GM19025 (cell line): ENCODE measurements around the gene LRRC4.

Source experiments
- ATAC-seq: cut with Tn5 transposase; IDR thresholded peaks from one replicate; pipeline ENCODE4 v1.9.1; 2021; ENCODE audit warnings: mild to moderate bottlenecking, low read depth, moderate library complexity; ENCODE audit not compliant: unreplicated experiment

The LRRC4 gene

DNA sequence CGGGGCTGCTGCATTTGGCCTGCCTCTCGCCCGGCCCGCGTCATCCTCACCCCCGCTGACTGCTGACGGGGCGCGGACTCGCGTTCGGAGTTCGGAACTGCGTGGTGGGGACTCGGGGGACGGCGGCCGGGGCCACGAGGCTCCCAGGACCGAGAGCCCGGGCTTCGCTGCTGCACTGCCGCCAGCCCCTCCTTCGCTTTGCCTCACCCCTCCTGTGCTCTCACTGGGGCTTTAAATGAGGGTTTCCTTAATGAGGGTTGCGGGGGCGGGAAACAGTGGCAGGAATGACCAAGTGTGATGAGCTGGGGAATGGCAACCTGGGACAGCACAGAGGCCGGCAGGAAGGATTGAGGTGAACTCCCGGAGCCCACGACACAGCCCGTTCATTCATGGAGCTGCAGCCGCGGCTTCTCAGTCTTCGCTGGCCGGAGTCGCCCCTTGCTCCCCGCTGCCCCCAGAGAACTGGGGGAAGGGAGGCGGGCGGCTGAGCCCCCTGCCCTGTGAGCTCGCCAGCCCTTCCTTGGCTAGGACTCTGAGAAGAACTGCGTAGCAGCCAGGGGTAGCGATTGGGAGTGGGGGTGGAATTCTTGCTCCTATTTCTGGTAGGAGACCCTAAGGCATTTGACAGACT, 1.5 kb upstream of the LRRC4 start:
- ATAC-seq: no peak

DNA sequence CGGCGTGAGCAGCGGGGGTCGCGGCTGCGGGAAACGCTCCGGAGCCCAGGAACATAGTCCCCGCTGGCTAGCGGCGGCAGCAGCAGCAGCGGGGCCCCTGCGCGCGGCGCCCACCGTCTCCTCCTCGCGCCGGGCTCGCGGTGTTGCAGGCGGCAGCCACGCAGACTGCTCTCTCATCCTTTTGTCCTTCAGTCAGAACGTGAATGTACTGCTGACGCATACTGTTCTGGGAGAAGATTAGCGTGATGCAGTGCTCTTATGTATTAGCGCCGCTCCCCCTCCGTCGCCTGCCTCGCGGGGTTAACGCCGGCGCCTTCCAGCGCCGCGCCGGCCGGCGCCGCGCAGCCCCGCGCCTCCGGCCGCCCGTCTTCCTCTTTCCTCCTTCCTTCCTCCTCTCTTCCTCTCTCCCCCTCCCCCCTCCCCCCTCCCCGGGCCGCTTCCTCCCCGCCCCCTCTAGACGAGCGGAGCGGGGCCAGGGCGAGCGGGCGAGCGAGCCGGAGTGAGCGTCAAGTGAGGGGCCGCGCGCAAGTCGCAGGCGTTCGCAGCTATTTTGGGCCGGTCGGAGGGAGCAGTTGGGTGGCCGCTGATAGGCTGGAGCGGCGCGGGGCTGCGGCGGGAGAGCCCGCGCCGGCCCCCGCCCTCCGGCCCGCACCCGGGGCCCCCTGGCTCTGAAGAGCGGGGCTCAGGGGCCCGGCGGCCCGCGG, 816 bp upstream of the LRRC4 start:
- peak; percentile 35 for ATAC-seq

DNA sequence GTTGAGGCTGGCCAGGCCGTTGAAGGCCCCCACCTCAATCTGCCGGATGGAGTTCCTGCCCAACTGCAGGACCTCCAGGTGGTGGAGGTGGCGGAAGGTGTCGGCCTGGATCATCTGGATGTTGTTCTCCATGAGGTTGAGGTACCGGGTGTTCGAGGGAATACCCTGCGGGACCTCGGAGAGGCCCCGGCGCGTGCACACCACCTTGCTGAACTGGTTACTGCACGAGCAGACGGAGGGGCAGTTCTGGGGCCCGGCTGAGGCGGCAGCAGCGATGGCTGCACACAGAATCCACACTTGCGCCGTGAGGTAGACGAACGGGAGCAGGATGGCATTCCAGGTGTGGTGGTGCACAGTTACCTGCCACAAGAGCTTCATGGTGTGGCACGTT, 979 bp downstream of the LRRC4 start:
- no peak for ATAC-seq

DNA sequence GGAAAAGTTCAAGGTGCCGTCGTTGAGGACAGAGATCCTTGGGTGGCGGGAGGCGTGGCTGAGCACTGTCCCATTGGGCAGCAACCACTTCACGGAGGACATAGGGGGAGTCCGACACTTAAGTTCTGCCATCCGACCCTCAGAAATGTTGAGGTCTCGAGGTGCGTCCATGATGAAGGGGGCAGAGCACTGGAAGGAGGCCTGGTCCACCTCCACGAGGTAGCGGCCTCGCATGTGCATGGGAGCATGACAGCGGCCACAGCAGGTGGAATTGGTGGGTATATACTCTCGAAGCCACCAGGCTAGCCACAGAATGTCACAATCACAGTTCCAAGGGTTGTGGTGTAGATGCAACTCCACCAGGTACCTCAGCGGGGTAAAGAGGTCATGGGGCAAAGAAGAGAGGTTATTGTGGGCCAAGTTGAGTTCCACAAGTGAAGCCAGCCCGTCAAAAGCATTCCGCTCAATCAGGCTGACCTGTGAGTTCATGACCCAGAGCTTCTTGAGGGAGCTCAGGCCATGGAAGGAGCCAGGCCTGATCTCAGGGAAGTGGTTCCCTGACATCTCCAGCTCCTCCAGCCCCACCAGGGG, 1.7 kb downstream of the LRRC4 start:
- ATAC-seq: no peak

DNA sequence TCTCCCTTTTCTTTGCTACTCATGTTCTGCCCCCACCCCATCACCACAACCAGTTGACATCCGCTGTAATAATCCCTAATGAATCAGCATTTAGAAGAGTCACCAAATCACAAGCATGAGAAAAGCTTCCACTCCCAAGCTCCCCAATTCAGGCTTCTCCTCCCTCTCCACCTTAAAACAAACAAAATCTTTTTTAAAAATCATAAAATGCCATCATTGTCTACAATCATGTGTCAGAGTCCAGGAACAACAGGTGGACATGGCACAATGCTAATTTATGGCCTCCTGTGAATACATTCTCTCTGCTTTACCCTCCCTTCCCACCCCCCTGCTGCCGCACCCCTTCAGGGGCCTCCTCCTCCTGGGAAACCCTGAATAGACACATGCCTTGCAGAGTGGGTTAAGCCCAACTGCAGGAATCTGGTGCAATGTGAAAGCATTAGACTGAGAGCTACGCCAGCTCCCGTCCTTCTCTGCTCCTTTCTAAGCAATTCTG, 3.7 kb downstream of the LRRC4 start:
- no peak for ATAC-seq

DNA sequence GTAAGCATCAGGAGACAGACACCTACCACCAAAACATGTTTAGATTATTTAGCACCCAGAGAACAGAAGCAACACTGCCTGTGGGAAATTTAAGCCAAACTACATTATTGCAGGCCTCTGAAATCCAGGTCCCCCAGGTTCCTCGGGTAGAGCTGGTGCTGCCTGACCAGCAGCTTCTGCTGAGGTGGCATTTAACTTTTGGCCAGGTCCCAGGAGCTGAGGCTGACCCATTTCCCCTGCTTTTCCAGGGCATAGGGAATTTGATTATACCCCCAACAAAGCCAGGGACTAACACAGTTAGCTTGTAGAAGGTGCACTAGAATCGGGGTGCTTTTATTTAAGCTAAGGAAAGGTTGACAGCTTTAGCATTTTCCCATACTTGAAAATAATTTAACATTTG, 4.7 kb downstream of the LRRC4 start:
- ATAC-seq: no peak

DNA sequence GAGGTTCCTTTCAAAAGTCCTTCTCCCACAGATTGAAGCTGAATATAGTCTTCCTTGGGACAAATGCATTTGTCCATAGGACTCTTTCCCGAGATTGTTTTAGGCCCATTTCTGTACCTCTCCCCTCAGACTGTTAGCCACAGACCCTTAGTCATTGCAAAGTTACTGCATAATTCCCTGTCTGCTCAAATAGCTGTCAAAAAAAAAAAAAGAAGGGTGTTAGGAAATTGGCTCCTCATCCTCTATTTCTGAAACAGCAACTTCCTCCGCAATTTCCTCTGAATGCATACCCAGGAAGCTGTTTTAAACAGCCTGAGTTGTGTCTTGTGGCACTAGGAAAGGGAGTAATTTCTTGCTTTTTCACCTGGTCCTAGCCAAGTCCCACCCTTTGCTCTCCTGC, 5.4 kb downstream of the LRRC4 start:
- ATAC-seq: no peak

DNA sequence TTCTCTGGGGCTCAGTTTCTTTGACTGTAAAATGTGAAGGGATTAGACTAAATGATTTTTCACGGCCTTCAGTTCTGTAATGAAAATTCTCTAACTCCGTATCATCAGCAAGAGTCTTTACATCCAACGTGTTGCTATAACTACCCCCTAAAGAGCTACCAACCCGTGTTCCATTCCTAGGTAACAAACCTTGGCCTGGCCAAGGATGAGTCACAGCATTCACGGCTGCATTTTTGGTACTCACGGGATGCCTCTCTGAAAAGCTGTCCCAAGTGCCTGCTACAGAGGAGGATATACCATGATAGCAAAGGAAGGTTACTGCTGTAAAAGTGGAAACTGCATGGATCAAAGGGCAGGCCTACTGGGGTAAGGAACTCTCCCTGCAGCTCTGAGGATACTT, 5.9 kb downstream of the LRRC4 start:
- ATAC-seq: no peak

DNA sequence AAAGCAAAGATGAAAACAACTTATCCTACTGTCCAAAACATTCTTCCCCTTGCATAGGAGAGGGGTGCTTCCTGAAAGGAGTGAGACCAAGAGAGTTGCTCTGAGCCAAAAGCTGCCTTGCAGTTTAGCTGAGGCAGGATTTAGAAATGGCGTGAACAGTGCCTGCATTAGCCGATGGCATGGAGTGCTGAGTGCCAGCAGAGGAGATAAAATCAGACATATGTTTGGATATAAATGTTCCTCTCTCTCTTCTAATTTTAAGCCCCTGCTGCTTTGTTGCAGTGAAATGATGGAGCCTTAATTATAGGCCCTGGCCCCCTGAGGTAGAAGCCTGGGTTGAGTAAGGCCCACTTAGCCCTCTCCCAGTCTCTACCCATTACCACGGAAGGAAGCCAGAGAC, 7.1 kb downstream of the LRRC4 start:
- ATAC-seq: no peak

DNA sequence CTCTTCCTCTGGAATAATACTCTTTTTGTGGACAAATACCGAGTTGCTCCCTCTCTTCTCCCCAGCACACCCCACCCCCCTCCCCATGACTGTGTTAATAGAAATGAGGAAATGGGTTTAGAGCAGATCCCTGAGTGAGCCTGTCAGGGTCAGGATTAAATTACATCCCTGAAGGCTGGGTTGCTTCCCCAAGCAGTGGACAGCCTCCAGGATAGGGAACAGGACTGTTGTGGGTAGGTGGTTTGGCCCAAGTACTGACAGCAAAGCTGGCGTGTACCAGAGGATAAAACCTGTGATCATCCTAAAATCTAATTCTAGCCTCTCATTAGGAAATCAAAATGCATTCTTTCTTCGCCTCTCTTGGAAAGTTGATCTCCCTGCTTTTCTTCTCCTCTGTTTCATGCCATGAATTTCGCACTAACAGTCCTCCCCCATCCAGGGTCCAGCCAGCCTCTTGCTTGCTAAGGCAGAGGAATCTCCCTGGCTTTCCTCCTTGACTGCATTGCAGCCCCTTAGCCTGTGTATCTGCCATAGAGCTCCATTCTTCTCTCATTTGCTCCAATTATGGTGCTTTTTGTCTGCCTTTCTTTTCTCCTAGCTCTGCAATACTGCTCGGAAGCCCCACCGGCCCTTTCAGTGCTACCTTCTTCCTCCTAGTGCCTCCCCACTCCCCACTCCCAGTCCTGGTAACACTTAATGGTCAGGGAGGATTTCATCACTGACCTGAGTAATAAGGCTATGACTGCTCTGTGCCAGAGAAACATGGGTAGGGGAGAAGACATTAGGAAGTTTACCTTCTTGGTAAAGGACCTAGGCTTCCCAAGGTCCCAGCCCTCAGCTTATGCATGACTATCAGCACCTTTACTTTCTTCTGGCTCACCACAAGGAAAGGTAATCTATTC, 8.4 kb downstream of the LRRC4 start:
- no peak for ATAC-seq

DNA sequence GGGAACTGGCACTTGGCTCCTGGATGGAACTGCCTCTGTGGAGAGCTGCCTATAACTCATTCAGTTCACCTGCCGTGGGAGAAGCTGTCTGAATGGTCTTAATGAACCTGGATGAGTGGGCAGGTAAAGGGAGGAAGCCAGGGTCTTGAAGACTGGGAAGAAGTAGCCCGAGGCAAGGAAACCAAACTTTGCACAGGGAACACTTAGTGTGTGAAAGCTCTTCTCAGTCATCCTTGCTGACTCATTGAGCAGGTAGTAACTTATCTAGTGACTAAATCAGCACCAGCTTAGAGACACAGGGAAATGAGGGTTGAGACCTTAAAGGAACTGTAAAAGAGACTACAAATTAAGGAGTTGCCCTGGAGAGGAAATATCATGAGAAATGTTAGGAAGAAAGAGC, 9.9 kb downstream of the LRRC4 start:
- ATAC-seq: no peak

DNA sequence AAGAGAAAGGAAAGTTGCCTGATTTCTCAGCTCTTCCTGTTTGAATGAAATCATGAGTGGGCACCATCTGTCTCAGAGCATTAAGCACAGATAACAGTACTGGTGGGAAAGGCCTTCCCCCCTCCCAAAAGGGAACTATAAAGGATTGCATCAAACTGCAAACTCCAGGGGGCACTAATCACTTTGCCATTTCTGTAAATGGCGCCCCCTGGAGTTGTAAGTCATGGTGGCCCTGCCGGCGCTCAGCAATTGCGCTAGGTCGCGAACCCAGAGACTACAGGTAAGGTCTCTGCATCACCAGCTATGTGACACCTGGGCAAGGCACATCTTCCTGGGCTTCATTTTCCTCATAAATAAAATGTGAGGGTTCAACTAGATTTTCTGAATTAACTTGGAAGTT, 11.1 kb downstream of the LRRC4 start:
- ATAC-seq: no peak

DNA sequence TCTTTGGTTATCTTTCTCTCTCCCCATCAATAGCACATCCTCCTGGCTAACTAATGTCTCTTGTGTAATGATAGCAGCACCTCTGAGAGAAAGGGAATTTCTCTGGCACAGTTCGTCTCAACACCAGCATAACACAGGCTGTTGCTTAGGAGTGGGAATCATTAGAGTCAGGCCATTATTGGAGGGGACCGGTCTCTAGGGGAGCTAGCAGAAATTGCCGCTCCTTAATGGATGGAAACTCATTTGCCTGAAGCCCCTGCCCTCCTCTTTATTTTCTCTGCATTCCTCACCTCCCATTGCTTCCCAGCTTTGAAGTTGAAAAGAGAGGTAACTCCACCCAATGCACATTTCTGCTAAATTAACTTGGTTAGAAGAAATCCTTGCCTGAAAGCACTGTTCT, 11.9 kb downstream of the LRRC4 start:
- ATAC-seq: no peak

DNA sequence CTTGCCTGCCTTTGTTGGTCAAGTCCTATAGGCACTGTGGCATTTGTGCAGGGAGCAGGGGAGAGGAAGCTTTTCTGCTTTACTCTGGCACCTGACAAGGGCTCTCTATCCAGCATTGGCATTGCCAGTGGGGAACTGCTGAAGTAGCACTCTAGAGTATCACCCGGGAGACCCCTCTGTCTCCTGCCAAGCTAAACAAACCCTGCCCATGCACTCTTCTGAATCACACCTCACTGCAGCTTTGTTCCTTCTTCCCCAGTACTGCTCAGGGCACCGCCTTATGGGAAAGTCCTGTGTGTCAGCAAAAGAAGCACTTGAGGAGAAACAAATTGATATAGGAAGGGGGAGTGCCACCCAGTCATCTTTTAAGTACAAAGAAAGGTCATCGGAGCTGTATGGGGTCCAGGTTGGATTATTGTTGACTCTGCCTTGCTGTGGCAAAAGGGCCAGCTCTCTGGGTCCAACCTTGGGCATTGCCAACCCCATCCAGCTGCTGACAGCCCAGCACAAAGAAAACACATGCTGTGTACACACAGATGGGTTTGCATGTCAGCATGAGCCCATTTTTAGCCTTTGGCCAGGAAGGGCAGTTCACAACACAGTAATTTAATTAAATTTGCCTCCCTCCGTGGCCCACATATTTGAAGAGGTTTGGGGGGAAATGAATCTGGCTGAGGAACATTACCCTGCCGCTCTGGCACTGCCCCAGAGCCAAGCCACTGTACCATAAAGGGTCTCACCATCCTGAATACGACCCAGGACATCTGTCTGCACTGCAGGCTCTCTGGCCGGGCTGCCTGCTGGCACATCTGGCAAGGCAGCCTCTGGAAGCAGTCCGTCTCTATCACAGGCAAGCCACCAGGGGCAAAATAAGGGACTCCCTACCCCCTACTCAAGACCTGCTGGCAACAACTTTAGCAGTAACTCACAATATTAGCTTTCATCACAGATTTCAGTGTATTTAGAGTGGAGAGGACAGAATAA, 13.1 kb downstream of the LRRC4 start:
- ATAC-seq: no peak

DNA sequence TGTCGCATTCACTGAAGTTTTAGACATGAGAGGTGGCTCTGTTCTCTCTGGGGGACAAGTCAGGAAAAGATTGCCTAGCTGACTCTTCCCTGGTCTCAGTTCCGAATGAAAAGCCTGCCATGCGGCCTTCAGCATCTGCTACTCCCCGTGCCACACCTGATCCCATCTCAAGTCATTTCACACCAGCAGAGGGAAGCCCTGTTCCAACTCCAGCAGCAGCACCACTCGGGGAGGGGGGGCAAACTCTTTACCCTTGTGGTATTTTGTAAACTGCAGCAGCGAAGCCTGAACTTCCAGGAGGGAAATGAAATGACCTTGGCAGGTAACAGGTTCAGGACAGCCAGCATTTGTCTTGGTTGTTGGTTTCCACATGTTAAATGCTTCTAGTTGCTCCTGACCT, 13.8 kb downstream of the LRRC4 start:
- no peak for ATAC-seq

DNA sequence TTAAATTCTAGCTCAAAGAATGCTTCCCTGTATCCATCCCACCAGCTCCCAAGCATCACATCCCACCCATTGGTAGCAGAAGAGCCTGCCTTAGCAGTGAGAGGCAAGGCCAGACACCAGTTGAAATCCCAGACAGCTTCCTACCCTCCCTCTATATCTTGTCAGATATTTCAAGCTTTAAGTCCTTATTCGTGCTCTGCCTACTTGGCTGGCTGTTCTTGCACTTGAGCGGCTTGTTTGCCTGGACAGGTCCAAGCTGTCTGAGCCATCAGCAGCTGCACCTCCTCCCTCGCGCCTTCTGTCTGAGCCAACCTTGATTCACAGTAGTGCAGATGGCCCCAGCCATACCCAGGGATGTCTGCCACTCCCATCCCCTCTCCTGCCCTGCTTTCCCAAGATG, 16.4 kb downstream of the LRRC4 start:
- no peak for ATAC-seq

DNA sequence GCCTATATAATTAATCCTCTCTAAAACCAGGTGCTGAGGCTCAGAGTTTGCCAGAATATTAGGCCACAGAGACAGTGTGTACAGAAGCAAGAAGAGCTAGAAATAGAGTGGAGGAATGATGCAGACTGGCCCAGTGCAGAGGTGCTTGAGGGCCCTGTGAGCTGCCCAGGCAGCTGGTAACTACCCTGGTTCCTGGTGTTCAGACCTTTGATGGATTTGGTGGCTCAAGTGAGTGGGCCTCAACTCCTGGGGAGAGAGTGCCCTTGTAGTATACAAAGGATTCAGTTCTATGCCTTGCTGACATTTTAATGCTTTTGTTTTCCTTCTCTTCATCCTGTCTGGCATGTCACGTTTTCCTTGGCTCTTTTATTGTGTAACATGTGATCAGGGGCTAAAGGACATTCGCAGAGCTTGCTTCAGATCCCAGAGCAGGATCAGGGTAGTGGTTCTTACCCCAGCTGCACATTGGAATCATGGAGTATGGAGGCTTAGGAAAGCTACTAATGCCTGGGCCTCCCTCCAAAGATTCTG, 20.0 kb downstream of the LRRC4 start:
- no peak for ATAC-seq

DNA sequence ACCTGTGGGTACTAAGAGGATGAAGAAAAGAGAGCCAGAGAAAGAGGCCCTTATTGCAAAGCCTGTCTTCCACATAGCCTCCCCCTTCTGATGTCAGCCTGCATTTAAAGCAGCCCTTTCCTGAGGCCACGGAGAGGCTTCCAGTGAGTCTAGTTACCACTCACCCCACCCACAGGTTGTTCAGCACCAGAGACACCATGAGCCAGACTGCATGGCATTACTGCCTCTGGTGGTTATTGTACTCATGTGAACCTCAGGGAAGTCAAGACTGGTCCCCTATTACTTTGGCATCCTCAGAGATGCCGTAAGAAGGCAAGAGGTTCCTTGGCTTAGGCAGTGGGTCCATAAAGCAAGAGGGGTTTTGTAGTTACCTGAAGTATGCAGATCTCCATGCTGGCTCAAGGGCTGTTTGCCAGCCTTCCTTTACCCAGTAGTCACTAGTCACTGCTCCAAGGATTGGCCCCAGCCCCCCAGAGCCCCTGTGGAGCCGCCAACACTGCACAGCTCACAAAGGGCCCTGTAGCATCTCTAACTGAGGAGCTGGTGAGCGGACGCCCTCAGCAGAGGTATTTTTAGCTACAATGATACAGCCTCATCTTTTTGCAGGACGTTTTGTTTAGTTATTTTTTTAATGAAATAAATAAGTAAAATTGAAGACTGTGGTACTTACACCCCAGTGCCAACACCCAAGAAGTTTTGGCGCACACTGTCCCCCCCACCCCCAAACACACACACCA, 20.7 kb downstream of the LRRC4 start:
- no peak for ATAC-seq

DNA sequence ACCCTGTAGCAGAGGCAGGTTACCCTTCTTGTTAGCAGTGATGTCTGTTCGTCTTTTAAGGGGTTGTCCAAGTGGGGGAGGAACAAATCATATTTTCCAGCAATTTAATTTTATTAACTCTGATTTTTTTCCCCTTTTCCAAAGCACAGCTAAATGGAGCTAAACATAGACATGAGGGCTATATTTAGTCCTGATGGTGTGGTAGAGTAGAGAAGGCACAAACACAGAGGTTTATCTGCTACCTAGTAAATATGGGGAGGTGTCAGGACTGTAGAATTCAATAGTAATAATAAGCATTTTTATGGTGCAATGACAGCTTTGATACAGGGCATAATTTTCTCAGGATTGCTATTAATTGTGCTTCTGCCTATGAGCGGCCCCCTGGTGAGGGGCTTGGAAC, 22.5 kb downstream of the LRRC4 start:
- no peak for ATAC-seq
